Gastroesophageal sphincter (tissue), 4 donors: ENCODE measurements around the gene HYAL2. TPM values are rescaled to one million over a fixed set of nuclear protein-coding genes. Genes with fewer than 3 reads are reported as not detected.
A peak's percentile ranks its signal among the peaks of the same experiment; 100 is the strongest.

Experiments
- ATAC-seq: fragments of 150-250 bp; one replicate; pipeline ENCODE4 v1.9.1; 2016; ENCODE audit warnings: mild to moderate bottlenecking, moderate library complexity
- H3K27ac ChIP-seq, 4 donors: fragments of 200-600 bp; sonication (generic) in 3 of 4; 1 replicate in 3 of 4; 2 replicates in 1 of 4; pipeline ENCODE4 v1.5.1; 2016 to 2019
- H3K27me3 ChIP-seq: fragments of 200-600 bp; sonication (generic); one replicate; pipeline ENCODE4 v1.5.1; 2019
- H3K36me3 ChIP-seq, 2 donors: fragments of 200-600 bp; sonication (generic); one replicate each; pipeline ENCODE4 v1.5.1; 2019; ENCODE audit warnings: control low read depth in 1 of 2
- H3K4me1 ChIP-seq, 3 donors: fragments of 200-600 bp; sonication (generic); 1 replicate in 2 of 3; 2 replicates in 1 of 3; pipeline ENCODE4 v1.5.1; 2016 to 2019; ENCODE audit warnings: control low read depth in 2 of 3
- H3K4me3 ChIP-seq, 2 donors: fragments of 200-600 bp; sonication (generic); one replicate each; pipeline ENCODE4 v1.5.1; 2019; ENCODE audit warnings: mild to moderate bottlenecking in 1 of 2, moderate library complexity in 1 of 2
- H3K9me3 ChIP-seq, 3 donors: fragments of 200-600 bp; sonication (generic); one replicate each; pipeline ENCODE4 v1.5.1; 2017 to 2019; ENCODE audit warnings: control low read depth in 2 of 3
- EP300 ChIP-seq: sonication (generic); formaldehyde crosslinking; IDR thresholded peaks from one replicate; pipeline ENCODE4 v1.6.1; 2017; ENCODE audit warnings: antibody characterized with exemption, mild to moderate bottlenecking
- POLR2A ChIP-seq, 2 donors: fragments of 450-650 bp; IDR thresholded peaks; one replicate each; pipeline ENCODE4 v1.6.1; 2017; ENCODE audit warnings: antibody characterized with exemption in 2 of 2, mild to moderate bottlenecking in 2 of 2, moderate library complexity in 1 of 2
- POLR2AphosphoS5 ChIP-seq: sonication (generic); formaldehyde crosslinking; IDR thresholded peaks from one replicate; pipeline ENCODE4 v1.6.1; 2017; ENCODE audit warnings: antibody characterized with exemption
- WGBS, 2 donors: methylation state at CpG; one replicate each; pipeline ENCODE4 v1.1.5; 2018; ENCODE audit warnings: low coverage in 1 of 2; 5-methylcytosine and 5-hydroxymethylcytosine counted together
- total RNA-seq, 4 donors: library from RNA; depleted of rRNA; stranded (reverse); fragments of >200 nt; gene quantifications; one replicate each; pipeline ENCODE4 v1.1.0, GENCODE V29; 2016
- TF ChIP-seq, protein P1 (sequence below), 4 experiments: fragments of 200-600 bp in 2 of 4; fragments of 450-650 bp in 2 of 4; sonication (generic) in 1 of 4; IDR thresholded peaks; one replicate each; pipeline ENCODE4 v1.5.1; 2017 to 2019; ENCODE audit warnings: antibody characterized with exemption in 4 of 4, mild to moderate bottlenecking in 2 of 4, moderate library complexity in 2 of 4

The HYAL2 gene
- total RNA-seq, 4 donors from 2014 or later, result 37.2 to 87.0 (median 74.8) TPM

GRCh38 chr3:50355829-50356552 lies 33.4 kb upstream of the HYAL2 start:
- WGBS, 2 donors, result 75% methylated on average over 2 of the region's 5 CpGs; no CpG with 5 or more reads in 1 of the 2 donors
- Histone ChIP-seq H3K4me1 (peaks cover 4 to 78% (median 38%) of the 10 kb centered on the region in 3 donors), H3K9me3 (no peaks in the 10 kb centered on the region), H3K27me3 (no peaks in the 10 kb centered on the region), H3K27ac (peak overlapping the region in 3 of 4 donors; percentile 39 to 90 (median 51)), H3K36me3 (peaks cover 0 to 50% of the 10 kb centered on the region in 2 donors), H3K4me3 (peak overlapping the region in 1 of 2 donors; percentile 75)
- ATAC-seq, result no peak
- TF ChIP-seq POLR2A (IDR thresholded peaks at IDR 0.05), result no peak
- TF ChIP-seq, protein P1, sequence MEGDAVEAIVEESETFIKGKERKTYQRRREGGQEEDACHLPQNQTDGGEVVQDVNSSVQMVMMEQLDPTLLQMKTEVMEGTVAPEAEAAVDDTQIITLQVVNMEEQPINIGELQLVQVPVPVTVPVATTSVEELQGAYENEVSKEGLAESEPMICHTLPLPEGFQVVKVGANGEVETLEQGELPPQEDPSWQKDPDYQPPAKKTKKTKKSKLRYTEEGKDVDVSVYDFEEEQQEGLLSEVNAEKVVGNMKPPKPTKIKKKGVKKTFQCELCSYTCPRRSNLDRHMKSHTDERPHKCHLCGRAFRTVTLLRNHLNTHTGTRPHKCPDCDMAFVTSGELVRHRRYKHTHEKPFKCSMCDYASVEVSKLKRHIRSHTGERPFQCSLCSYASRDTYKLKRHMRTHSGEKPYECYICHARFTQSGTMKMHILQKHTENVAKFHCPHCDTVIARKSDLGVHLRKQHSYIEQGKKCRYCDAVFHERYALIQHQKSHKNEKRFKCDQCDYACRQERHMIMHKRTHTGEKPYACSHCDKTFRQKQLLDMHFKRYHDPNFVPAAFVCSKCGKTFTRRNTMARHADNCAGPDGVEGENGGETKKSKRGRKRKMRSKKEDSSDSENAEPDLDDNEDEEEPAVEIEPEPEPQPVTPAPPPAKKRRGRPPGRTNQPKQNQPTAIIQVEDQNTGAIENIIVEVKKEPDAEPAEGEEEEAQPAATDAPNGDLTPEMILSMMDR (IDR thresholded peaks at IDR 0.05), result no peak
- no peak for TF ChIP-seq EP300
- TF ChIP-seq POLR2AphosphoS5, result no peak

DNA sequence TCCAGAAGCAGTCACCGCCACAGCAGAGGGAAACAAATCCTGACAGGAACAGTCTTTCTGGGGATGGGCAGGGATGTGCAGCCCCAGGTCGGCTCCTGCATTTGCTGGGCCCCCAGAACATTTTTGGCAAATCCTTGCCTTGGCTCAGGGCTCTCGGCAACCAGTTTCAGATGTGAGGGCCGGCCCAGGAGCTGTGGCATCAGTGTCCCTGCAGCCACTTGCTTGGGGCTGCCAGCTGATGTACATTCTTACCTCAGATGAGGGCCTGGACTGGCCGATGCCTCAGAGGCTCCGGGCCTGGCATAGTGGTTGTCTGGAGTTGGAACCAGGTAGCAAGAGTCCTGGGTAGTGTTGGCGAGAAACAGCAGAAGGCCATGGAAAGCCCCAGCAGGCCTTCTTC lies 32.3 kb upstream of the HYAL2 start:
- H3K9me3 ChIP-seq, result no peaks in the 10 kb centered on the region
- peaks cover 4 to 85% (median 43%) of the 10 kb centered on the region in 3 donors for H3K4me1 ChIP-seq
- 60 to 63% methylated on average over 1 to 2 of the region's 7 CpGs for WGBS, 2 donors
- H3K27me3 ChIP-seq, result no peaks in the 10 kb centered on the region
- ATAC-seq, result no peak
- H3K4me3 ChIP-seq, result no peak overlapping the region
- TF ChIP-seq, protein P1 (IDR thresholded peaks at IDR 0.05), result no peak
- TF ChIP-seq POLR2AphosphoS5 (no peak), EP300 (no peak), POLR2A (IDR thresholded peaks at IDR 0.05) (no peak)
- H3K36me3 ChIP-seq, result peaks cover 0 to 50% of the 10 kb centered on the region in 2 donors
- H3K27ac ChIP-seq, result no peak overlapping the region

DNA sequence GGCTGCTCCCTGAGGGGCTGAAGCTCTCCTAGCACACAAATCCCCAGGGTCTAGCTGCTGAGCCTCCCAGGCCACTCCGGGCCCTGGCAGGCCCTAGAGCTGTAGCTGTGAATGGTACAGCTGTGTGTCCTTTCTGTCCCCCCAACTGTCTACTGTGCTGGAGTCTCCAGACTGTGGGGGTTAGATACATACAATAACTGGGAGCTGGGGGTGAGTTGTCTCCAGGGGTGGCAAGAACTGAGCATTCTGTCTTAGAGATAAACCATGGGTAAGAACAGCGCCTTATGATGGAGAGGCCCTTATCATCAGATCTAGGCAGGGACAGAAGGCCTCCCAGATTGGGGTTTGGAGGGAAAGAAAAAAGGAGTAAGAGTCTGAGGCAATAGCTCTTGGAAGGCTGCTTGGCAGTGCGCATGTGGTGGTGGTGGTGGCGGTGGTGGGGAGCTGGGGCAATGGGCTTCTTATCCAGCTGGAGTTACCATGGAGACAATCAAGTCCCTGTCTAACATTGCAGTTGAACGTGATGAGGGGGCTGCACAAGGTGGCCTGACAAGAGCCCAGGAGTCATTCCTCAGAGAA lies 31.7 kb upstream of the HYAL2 start:
- WGBS, 2 donors, result 72 to 79% methylated on average over 5 of the region's 5 CpGs
- ATAC-seq, result no peak
- Histone ChIP-seq H3K4me3 (no peak overlapping the region), H3K27me3 (no peaks in the 10 kb centered on the region), H3K36me3 (peaks cover 0 to 51% of the 10 kb centered on the region in 2 donors), H3K9me3 (no peaks in the 10 kb centered on the region), H3K4me1 (peaks cover 4 to 88% (median 48%) of the 10 kb centered on the region in 3 donors), H3K27ac (no peak overlapping the region)
- TF ChIP-seq, protein P1 (IDR thresholded peaks at IDR 0.05), result no peak
- no peak for TF ChIP-seq POLR2A (IDR thresholded peaks at IDR 0.05)
- no peak for TF ChIP-seq POLR2AphosphoS5
- TF ChIP-seq EP300, result no peak

DNA sequence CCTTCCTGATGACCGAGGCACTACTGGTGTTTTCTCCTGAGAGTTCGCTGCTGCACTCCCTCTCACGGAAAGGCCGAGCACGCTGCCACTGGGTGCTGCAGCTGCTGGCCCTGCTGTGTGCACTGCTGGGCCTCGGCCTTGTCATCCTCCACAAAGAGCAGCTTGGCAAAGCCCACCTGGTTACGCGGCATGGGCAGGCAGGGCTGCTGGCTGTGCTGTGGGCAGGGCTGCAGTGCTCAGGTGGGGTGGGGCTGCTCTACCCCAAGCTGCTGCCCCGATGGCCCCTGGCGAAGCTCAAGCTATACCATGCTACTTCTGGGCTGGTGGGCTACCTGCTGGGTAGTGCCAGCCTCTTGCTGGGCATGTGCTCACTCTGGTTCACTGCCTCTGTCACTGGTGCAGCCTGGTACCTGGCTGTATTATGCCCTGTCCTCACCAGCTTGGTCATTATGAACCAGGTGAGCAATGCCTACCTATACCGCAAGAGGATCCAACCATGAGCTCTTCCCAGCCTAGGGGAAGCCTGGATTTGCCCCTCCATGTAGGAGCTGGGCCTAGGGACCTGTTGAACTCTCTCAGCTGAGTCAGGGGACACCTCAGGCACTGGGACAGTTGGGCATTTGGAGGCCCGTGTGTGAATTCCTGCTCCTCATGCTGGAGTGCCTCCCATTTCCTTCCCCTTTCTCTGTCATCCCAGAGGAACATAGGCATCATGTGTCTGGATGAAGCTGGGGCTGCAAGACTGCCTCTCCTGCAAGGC lies 30.9 kb upstream of the HYAL2 start:
- H3K4me1 ChIP-seq, result peaks cover 4 to 91% (median 50%) of the 10 kb centered on the region in 3 donors
- TF ChIP-seq, protein P1 (IDR thresholded peaks at IDR 0.05), result no peak
- TF ChIP-seq POLR2AphosphoS5, result peak; percentile 4
- WGBS, 2 donors, result 29% methylated on average over 1 of the region's 12 CpGs; no CpG with 5 or more reads in 1 of the 2 donors
- no peak overlapping the region for H3K4me3 ChIP-seq
- H3K27me3 ChIP-seq, result no peaks in the 10 kb centered on the region
- peaks cover 0 to 59% of the 10 kb centered on the region in 2 donors for H3K36me3 ChIP-seq
- no peak for ATAC-seq
- H3K27ac ChIP-seq, result no peak overlapping the region
- H3K9me3 ChIP-seq, result no peaks in the 10 kb centered on the region
